Sigmoid colon (tissue), 7 donors: ENCODE data around the gene BNIPL. TPM values are rescaled to one million over a fixed set of nuclear protein-coding genes. Genes with fewer than 3 reads are reported as not detected.

ENCODE experiments used
- DNase-seq: peaks from one replicate; pipeline ENCODE4 v3.0.0-alpha.2; 2019
- H3K27ac ChIP-seq, 4 donors: fragments of 200-600 bp; sonication (generic); one replicate each; pipeline ENCODE4 v1.5.1; 2016 to 2019; ENCODE audit warnings: mild to moderate bottlenecking in 1 of 4
- H3K27me3 ChIP-seq, 3 donors: fragments of 200-600 bp; sonication (generic); one replicate each; pipeline ENCODE4 v1.5.1; 2019; ENCODE audit warnings: mild to moderate bottlenecking in 1 of 3
- H3K36me3 ChIP-seq, 4 donors: fragments of 200-600 bp; sonication (generic); one replicate each; pipeline ENCODE4 v1.5.1; 2016 to 2019
- H3K4me1 ChIP-seq, 4 donors: fragments of 200-600 bp; sonication (generic); one replicate each; pipeline ENCODE4 v1.5.1; 2017 to 2019
- H3K4me3 ChIP-seq, 4 donors: fragments of 200-600 bp; sonication (generic); one replicate each; pipeline ENCODE4 v1.5.1; 2017 to 2019; ENCODE audit warnings: mild to moderate bottlenecking in 2 of 4, moderate library complexity in 1 of 4
- H3K9me3 ChIP-seq, 4 donors: fragments of 200-600 bp in 3 of 4; sonication (generic) in 3 of 4; one replicate each; pipeline versions ENCODE4 v1.5.1 to v1.6.1; 2013 to 2019
- EP300 ChIP-seq, 4 donors: sonication (generic); formaldehyde crosslinking; IDR thresholded peaks; one replicate each; pipeline ENCODE4 v1.6.1; 2017; ENCODE audit warnings: antibody characterized with exemption in 4 of 4
- POLR2A ChIP-seq, 2 donors: fragments of 450-650 bp; IDR thresholded peaks; one replicate each; pipeline ENCODE4 v1.6.1; 2016; ENCODE audit warnings: antibody characterized with exemption in 2 of 2, mild to moderate bottlenecking in 2 of 2, moderate library complexity in 2 of 2
- POLR2AphosphoS5 ChIP-seq, 4 donors: sonication (generic); formaldehyde crosslinking; IDR thresholded peaks; one replicate each; pipeline ENCODE4 v1.6.1; 2017; ENCODE audit warnings: antibody characterized with exemption in 4 of 4
- WGBS, 2 donors: extraction: QIAGEN DNeasy Blood & Tissue Kit; methylation state at CpG; one replicate each; pipeline ENCODE4 v1.1.7; 2013; 5-methylcytosine and 5-hydroxymethylcytosine counted together
- intact Hi-C: fragments of 100-400 bp; cut with DNase I; formaldehyde crosslinking; loops from one replicate; pipeline ENCODE4 v1.15.1; 2023
- polyA plus RNA-seq, 3 donors: library from polyadenylated mRNA; stranded (reverse); fragments of 200-250 nt; gene quantifications; one replicate each; pipeline ENCODE4 v1.2.3, GENCODE V29; 2013
- total RNA-seq, 4 donors: library from RNA; depleted of rRNA; stranded (reverse); fragments of >200 nt; gene quantifications; one replicate each; pipeline ENCODE4 v1.1.0, GENCODE V29; 2016
- TF ChIP-seq, protein P1 (sequence below), 4 experiments: fragments of 450-650 bp in 3 of 4; fragments of 200-600 bp in 1 of 4; IDR thresholded peaks; one replicate each; pipeline ENCODE4 v1.5.1; 2016 to 2019; ENCODE audit warnings: antibody characterized with exemption in 4 of 4, mild to moderate bottlenecking in 3 of 4, moderate library complexity in 2 of 4
- donor health status: healthy with polysubstance abuse.
- donor health status: Bipolar disorder and iron deficiency.
- donor health status: healthy.

BNIPL gene
- total and polyA plus RNA-seq, 7 donors: 0.28 to 0.47 (median 0.36) TPM; not detected in 4

DNA sequence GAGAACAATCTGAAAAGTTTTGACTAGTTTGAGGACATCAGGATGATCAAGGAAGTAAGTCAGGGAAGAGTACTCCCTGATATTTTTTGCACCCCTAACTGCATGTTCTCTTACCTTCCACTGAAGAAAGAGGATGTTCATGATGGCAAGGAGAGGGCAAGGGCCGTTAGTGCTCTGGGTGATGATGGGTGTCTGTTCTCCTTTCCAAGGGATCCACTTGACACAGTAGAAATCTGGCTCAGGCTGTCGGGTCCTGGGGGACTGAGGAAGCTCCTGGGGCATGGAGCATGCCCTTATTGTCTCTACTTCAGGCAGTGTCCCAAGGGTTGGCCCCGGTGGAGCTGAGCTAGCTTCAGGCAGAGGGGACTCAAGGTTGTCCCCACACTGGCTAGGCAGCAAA is 34.3 kb upstream of the BNIPL start:
- no peaks in the 10 kb centered on the region for H3K27me3 ChIP-seq
- 86% methylated on average over 3 of the region's 3 CpGs for WGBS, 2 donors
- H3K9me3 ChIP-seq: no peaks in the 10 kb centered on the region
- H3K4me3 ChIP-seq: no peak overlapping the region
- H3K4me1 ChIP-seq: peaks cover 0 to 45% (median 38%) of the 10 kb centered on the region in 4 donors
- peaks cover 9 to 53% (median 29%) of the 10 kb centered on the region in 4 donors for H3K36me3 ChIP-seq
- DNase-seq: no peak
- TF ChIP-seq POLR2A (IDR thresholded peaks at IDR 0.05) (no peak), POLR2AphosphoS5 (IDR thresholded peaks at IDR 0.05) (no peak), EP300 (IDR thresholded peaks at IDR 0.05) (no peak)
- TF ChIP-seq, protein P1, sequence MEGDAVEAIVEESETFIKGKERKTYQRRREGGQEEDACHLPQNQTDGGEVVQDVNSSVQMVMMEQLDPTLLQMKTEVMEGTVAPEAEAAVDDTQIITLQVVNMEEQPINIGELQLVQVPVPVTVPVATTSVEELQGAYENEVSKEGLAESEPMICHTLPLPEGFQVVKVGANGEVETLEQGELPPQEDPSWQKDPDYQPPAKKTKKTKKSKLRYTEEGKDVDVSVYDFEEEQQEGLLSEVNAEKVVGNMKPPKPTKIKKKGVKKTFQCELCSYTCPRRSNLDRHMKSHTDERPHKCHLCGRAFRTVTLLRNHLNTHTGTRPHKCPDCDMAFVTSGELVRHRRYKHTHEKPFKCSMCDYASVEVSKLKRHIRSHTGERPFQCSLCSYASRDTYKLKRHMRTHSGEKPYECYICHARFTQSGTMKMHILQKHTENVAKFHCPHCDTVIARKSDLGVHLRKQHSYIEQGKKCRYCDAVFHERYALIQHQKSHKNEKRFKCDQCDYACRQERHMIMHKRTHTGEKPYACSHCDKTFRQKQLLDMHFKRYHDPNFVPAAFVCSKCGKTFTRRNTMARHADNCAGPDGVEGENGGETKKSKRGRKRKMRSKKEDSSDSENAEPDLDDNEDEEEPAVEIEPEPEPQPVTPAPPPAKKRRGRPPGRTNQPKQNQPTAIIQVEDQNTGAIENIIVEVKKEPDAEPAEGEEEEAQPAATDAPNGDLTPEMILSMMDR (IDR thresholded peaks at IDR 0.05): no peak
- no peak overlapping the region for H3K27ac ChIP-seq
- intact Hi-C loops: no loop called here

DNA sequence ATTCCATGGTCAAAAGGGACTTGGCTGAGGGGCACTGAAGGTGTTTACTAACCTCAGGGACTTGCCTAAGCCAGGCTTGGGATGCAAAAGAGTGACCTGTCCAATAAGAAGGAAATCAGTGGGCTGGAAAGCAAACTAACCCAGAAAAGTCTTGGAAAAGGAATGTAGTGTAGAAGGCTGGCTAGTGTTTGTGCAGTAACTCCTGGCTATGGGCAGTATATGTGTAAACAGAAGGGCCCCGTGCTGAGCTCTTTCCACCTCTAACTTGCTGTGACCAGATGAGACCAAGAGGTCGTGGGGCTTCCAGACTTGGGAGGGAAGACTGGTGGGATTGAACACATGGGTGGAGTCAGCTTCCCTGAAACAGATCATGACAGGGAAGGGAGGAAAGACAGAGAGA is 33.8 kb upstream of the BNIPL start:
- intact Hi-C loops: no loop called here
- Histone ChIP-seq H3K9me3 (no peaks in the 10 kb centered on the region), H3K36me3 (peaks cover 9 to 47% (median 23%) of the 10 kb centered on the region in 4 donors), H3K27ac (peak overlapping the region in 1 of 4 donors; percentile 6), H3K4me1 (peaks cover 0 to 50% (median 43%) of the 10 kb centered on the region in 4 donors), H3K4me3 (no peak overlapping the region), H3K27me3 (no peaks in the 10 kb centered on the region)
- TF ChIP-seq POLR2AphosphoS5 (IDR thresholded peaks at IDR 0.05) (no peak), POLR2A (IDR thresholded peaks at IDR 0.05) (no peak), EP300 (IDR thresholded peaks at IDR 0.05) (no peak)
- TF ChIP-seq, protein P1 (IDR thresholded peaks at IDR 0.05): no peak
- no peak for DNase-seq
- WGBS, 2 donors: 37 to 48% methylated on average over 2 of the region's 2 CpGs

DNA sequence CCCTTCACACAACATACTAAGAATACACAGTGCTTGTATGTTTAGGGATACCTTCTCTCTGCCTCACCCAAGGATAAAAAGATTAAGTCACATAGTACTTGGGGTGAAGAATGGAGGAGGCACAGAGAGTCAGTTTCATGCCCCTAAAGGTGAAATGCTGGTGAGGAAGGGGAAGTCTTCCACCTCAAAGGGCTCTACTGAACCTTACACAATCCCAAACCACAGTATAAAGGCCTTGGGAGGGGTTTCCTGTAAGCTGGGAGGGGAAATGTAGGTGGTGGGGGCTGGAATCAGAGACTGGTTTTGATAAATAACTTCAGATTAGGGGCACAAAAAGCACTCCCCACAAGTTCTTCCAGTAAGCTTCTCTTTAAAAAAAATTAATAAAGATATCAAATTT is 33.2 kb upstream of the BNIPL start:
- Histone ChIP-seq H3K27me3 (no peaks in the 10 kb centered on the region), H3K9me3 (no peaks in the 10 kb centered on the region), H3K36me3 (peaks cover 9 to 41% (median 20%) of the 10 kb centered on the region in 4 donors), H3K4me1 (peaks cover 0 to 55% (median 48%) of the 10 kb centered on the region in 4 donors), H3K4me3 (peak overlapping the region in 2 of 4 donors; percentile 56 to 63), H3K27ac (peak overlapping the region in 3 of 4 donors; percentile 6 to 37 (median 33))
- DNase-seq: no peak
- intact Hi-C loops: no loop called here
- TF ChIP-seq, protein P1 (IDR thresholded peaks at IDR 0.05): no peak
- TF ChIP-seq POLR2A (IDR thresholded peaks at IDR 0.05) (no peak), POLR2AphosphoS5 (IDR thresholded peaks at IDR 0.05) (no peak), EP300 (IDR thresholded peaks at IDR 0.05) (no peak)

DNA sequence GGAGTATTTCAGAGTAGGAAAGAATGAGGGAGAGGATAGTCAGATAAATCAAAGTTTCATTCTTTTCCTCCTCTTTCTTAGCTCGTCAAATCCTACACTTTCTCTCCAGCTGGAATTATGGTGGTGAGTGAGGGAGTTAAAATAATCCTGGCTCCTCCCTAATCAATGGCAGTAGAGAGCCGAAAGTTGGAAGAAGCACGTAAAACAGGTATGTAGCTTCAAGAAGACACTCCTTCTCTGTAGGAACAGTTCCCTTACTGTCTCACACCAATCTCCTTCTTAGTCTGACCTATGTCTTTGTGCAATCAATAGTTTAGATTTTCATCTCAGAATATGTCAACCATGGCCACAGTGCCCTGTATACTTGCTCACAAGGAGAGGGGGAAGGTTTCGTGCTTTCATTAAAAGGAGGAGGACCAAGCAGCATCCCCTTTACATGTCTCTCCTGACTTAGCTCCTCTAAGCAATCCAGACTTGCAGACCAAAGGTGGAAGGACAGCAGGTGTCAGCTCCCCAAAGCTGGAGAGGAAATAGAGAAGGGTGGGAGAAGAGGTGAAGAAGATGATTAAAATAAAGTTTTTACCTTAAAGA is 30.6 kb upstream of the BNIPL start:
- WGBS, 2 donors: 9 to 23% methylated on average over 4 of the region's 4 CpGs
- DNase-seq: no peak
- intact Hi-C loops: loop anchor here (1.0 kb wide), 1 partner anchor 31 kb away; no protein-coding TSS in a partner anchor
- H3K9me3 ChIP-seq: no peaks in the 10 kb centered on the region
- H3K27me3 ChIP-seq: no peaks in the 10 kb centered on the region
- H3K4me3 ChIP-seq: peak overlapping the region; percentile 56 to 73 (median 64)
- H3K4me1 ChIP-seq: peaks cover 0 to 72% (median 60%) of the 10 kb centered on the region in 4 donors
- peak overlapping the region; percentile 85 to 93 (median 88) for H3K27ac ChIP-seq
- H3K36me3 ChIP-seq: peaks cover 0 to 16% (median 6%) of the 10 kb centered on the region in 4 donors
- TF ChIP-seq POLR2A (IDR thresholded peaks at IDR 0.05): no peak
- TF ChIP-seq, protein P1 (IDR thresholded peaks at IDR 0.05): no peak
- no peak for TF ChIP-seq POLR2AphosphoS5 (IDR thresholded peaks at IDR 0.05)
- no peak for TF ChIP-seq EP300 (IDR thresholded peaks at IDR 0.05)
